Pancreas (tissue), 10 donors: ENCODE results near the gene CCL11. TPM values are rescaled to one million over a fixed set of nuclear protein-coding genes. Genes with fewer than 3 reads are reported as not detected.

ENCODE experiments used
- ATAC-seq, 4 donors: fragments of 200-7000 bp; cut with Tn5 transposase; one replicate each; pipeline versions ENCODE4 v1.8.0 to v1.9.1; 2020; ENCODE audit warnings: mild to moderate bottlenecking in 4 of 4, moderate library complexity in 4 of 4
- DNase-seq, 6 donors: peaks; one replicate each; pipeline ENCODE4 v3.0.0-alpha.2; 2020
- FAIRE-seq: peaks from 2 replicates; lab custom pipeline; 2012; peaks lifted over from hg19 to GRCh38; lab: Jason Lieb, UNC
- H3K27ac ChIP-seq, 4 donors: fragments of 200-600 bp; sonication (generic); 1 replicate in 3 of 4; 2 replicates in 1 of 4; pipeline versions ENCODE4 v1.5.0 to v1.8.0; 2020
- H3K27me3 ChIP-seq, 4 donors: fragments of 200-600 bp; one replicate each; pipeline ENCODE4 v1.8.0; 2021
- H3K36me3 ChIP-seq, 3 donors: fragments of 200-600 bp; sonication (generic) in 1 of 3; one replicate each; pipeline versions ENCODE4 v1.5.0 to v1.8.0; 2020 to 2021
- H3K4me1 ChIP-seq, 3 donors: fragments of 200-600 bp; one replicate each; pipeline ENCODE4 v1.8.0; 2021
- H3K4me3 ChIP-seq, 4 donors: fragments of 200-600 bp; sonication (generic) in 2 of 4; one replicate each; pipeline versions ENCODE4 v1.5.0 to v1.8.0; 2020 to 2021
- H3K9me3 ChIP-seq, 4 donors: fragments of 200-600 bp; one replicate each; pipeline ENCODE4 v1.8.0; 2021
- WGBS, 2 donors: extraction: QIAGEN DNeasy Blood & Tissue Kit; methylation state at CpG; one replicate each; pipeline ENCODE4 v1.1.7; 2013; 5-methylcytosine and 5-hydroxymethylcytosine counted together
- intact Hi-C, 3 donors: fragments of 100-400 bp; cut with DNase I; formaldehyde crosslinking; loops; one replicate each; pipeline versions ENCODE4 v1.11.1 to v1.14.2; 2022
- polyA plus RNA-seq, 2 donors: library from polyadenylated mRNA; stranded (reverse); fragments of 200-250 nt; gene quantifications; one replicate each; pipeline ENCODE4 v1.2.3, GENCODE V29; 2013
- total RNA-seq, 6 donors: library from RNA; stranded (reverse); fragmentation: NEBNext Ultra II Directional in 4 of 6; extraction: Animal tissue kit (Norgen Biotek cat#: 25700) in 4 of 6; gene quantifications; one replicate each; pipeline versions ENCODE4 v1.2.1 to v1.2.4, GENCODE V29; 2021 to 2023
- TF ChIP-seq, protein P1 (sequence below), 4 donors: fragments of 200-600 bp; sonication (generic) in 3 of 4; IDR thresholded peaks; one replicate each; pipeline versions ENCODE4 v1.5.0 to v1.8.0; 2021; ENCODE audit warnings: antibody characterized with exemption in 4 of 4
- donor health status: healthy with polysubstance abuse.
- donor health status: DM: no; HTN: no; CAD: no; lungs with moderate emphysema.
- donor health status: DM: no; HTN: no; CAD: no.
- donor health status: control.
- donor health status: control.
- donor health status: Bipolar disorder and iron deficiency.
- donor health status: DM: yes; HTN: yes; CAD: no.
- donor health status: DM: no; HTN: no; CAD: no.
- donor health status: DM: no; HTN: no; CAD: no.
- donor health status: DM: yes; HTN: yes; CAD: no.

The CCL11 gene
- total and polyA plus RNA-seq, 8 donors = 0.43 to 4.0 (median 1.1) TPM; not detected in 3

DNA sequence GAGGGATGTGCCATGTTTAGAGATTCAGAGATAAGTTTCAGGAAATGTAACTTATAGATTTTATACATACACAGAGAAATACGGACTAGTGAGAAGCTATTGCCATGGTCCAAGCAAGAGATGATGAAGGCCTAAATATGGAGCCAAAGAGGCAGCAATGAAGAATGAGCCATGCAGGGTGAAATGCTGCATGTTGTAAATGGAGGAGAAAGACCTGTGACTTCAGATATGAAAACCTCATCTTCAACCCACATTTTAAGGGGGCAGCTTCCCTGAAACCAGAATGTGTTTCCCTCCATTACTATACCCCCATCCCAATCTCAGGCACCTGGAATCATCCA is 27.6 kb upstream of the CCL11 start:
- WGBS, 2 donors = 34 to 64% methylated on average over 1 of the region's 1 CpG
- FAIRE-seq = no peak
- intact Hi-C loops = no loop called here
- no peaks in the 10 kb centered on the region for H3K9me3 ChIP-seq
- no peaks in the 10 kb centered on the region for H3K36me3 ChIP-seq
- peaks cover 0 to 18% (median 8%) of the 10 kb centered on the region in 3 donors for H3K4me1 ChIP-seq
- no peak for ATAC-seq
- H3K4me3 ChIP-seq = no peak overlapping the region
- DNase-seq = no peak
- TF ChIP-seq, protein P1, sequence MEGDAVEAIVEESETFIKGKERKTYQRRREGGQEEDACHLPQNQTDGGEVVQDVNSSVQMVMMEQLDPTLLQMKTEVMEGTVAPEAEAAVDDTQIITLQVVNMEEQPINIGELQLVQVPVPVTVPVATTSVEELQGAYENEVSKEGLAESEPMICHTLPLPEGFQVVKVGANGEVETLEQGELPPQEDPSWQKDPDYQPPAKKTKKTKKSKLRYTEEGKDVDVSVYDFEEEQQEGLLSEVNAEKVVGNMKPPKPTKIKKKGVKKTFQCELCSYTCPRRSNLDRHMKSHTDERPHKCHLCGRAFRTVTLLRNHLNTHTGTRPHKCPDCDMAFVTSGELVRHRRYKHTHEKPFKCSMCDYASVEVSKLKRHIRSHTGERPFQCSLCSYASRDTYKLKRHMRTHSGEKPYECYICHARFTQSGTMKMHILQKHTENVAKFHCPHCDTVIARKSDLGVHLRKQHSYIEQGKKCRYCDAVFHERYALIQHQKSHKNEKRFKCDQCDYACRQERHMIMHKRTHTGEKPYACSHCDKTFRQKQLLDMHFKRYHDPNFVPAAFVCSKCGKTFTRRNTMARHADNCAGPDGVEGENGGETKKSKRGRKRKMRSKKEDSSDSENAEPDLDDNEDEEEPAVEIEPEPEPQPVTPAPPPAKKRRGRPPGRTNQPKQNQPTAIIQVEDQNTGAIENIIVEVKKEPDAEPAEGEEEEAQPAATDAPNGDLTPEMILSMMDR (IDR thresholded peaks at IDR 0.05) = no peak
- H3K27ac ChIP-seq = no peak overlapping the region
- no peaks in the 10 kb centered on the region for H3K27me3 ChIP-seq

DNA sequence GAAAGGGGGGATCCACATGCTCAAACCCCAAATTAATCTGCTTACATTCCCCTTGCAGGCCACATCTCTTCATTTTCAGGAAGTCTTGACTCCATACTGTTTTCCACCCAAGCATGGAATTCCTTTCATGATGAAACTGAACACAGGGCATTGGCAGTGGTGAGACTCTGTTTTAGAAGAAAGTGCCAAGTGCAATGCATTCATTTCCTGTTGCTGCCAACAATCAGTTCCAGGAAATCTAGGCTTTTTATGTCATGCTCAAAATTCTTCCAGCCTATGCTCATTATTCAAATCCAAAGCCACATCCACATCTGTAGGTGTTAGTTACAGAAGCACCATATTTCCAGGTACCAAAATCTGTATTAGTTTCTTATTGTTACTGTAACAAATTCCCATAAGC is 26.4 kb upstream of the CCL11 start:
- intact Hi-C loops = no loop called here
- peak overlapping the region in 2 of 4 donors; percentile 3 to 51 for H3K27ac ChIP-seq

DNA sequence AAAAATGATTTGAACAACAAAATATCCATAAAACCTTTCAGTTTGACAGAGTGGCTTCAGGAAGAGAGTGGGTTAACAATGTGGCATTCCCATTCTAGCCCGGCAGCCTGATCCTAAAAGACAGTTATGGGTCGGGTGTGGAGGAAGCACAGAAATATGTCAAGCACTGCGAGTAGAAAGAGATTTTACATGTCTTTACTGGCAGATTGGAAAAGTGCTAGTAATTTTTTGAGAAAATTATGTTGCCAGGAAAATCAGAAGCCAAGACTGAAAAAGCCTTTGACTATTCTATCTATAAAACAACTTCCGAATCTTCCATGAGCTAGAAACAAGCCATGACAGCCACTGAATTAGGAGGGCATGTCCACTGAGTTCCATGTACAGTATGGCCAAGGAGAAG is 24.7 kb upstream of the CCL11 start:
- H3K36me3 ChIP-seq = no peaks in the 10 kb centered on the region
- intact Hi-C loops = no loop called here
- H3K27ac ChIP-seq = no peak overlapping the region
- TF ChIP-seq, protein P1 (IDR thresholded peaks at IDR 0.05) = no peak
- FAIRE-seq (no peak), ATAC-seq (no peak), DNase-seq (no peak)
- H3K4me3 ChIP-seq = no peak overlapping the region
- no peaks in the 10 kb centered on the region for H3K4me1 ChIP-seq
- H3K9me3 ChIP-seq = no peaks in the 10 kb centered on the region
- WGBS, 2 donors = 40 to 52% methylated on average over 4 of the region's 4 CpGs
- H3K27me3 ChIP-seq = no peaks in the 10 kb centered on the region

More for the DNA sequence above, 26.4 kb upstream of the CCL11 start:
- Histone ChIP-seq H3K9me3 (no peaks in the 10 kb centered on the region), H3K4me3 (no peak overlapping the region), H3K4me1 (peaks cover 0 to 6% (median 0%) of the 10 kb centered on the region in 3 donors), H3K36me3 (no peaks in the 10 kb centered on the region), H3K27me3 (no peaks in the 10 kb centered on the region)
- ATAC-seq (peak in 2 of 4 donors; percentile 11 to 12), FAIRE-seq (no peak), DNase-seq (no peak)
- TF ChIP-seq, protein P1 (IDR thresholded peaks at IDR 0.05) = no peak

DNA sequence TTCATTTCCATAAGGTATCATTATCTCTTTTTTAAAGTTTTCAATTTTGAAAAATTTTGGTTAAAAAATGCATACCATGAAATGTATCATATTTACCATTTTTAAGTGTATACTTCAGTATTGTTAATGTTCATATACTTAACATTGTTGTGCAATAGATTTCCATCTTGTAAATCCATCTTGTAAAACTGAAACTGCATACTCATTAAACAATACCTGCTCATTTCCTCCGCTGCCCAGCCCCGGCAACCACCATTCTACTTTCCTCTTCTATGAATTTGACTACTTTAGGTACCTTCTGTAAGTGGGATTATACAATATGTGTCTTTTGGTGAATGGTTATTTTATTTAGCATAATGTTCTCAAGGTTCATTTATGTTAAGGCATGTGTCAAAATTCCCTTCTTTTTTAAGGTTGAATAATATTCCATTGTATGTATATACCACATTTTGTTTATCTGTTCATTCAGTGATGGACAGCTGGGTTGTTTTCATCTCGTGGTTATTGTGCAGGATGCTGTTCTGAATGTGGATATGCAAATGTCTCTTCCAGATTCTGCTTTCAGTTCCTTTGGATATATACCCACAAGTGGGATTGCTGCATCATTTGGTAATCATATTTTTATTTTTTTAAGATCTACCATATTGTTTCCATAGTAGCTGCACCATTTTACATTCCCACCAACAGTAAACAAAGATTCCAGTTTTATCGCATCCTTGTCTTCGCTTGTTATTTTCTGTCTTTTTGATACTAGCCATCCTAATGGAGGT is 23.8 kb upstream of the CCL11 start:
- WGBS, 2 donors = 82% methylated on average over 5 of the region's 5 CpGs
- no peaks in the 10 kb centered on the region for H3K27me3 ChIP-seq
- ATAC-seq (no peak), FAIRE-seq (no peak), DNase-seq (no peak)
- H3K27ac ChIP-seq = no peak overlapping the region
- intact Hi-C loops = no loop called here
- no peak overlapping the region for H3K4me3 ChIP-seq
- H3K9me3 ChIP-seq = no peaks in the 10 kb centered on the region
- no peaks in the 10 kb centered on the region for H3K36me3 ChIP-seq
- TF ChIP-seq, protein P1 (IDR thresholded peaks at IDR 0.05) = no peak
- H3K4me1 ChIP-seq = no peaks in the 10 kb centered on the region

DNA sequence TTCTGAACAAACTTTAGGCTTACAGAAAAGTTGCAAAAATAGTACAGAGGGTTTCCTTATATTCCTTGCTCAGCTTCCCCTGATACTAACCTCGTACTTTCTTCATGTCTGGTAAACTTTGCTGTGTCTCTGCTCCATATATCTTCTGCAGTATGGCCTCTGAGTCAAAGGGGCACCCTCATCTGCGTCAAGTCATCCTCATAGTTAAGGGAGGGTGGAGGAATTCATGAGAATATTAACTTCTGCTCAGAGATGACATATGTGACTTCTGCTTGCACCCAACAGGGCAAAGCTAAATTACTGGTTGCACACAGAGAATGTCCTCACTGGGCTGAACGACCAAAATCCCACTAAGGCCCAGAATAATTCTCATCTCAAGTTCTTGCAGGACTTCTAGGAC is 19.8 kb upstream of the CCL11 start:
- WGBS, 2 donors = 30% methylated on average over 3 of the region's 3 CpGs
- DNase-seq = no peak

More for the DNA sequence above, 19.8 kb upstream of the CCL11 start:
- Histone ChIP-seq H3K27me3 (no peaks in the 10 kb centered on the region), H3K4me3 (no peak overlapping the region), H3K27ac (no peak overlapping the region), H3K36me3 (no peaks in the 10 kb centered on the region), H3K9me3 (no peaks in the 10 kb centered on the region), H3K4me1 (no peaks in the 10 kb centered on the region)
- ATAC-seq = no peak
- intact Hi-C loops = no loop called here
- TF ChIP-seq, protein P1 (IDR thresholded peaks at IDR 0.05) = no peak
- no peak for FAIRE-seq
